HCT116 (cell line): ENCODE measurements around the gene TCF7L2. TPM values are rescaled to one million over a fixed set of nuclear protein-coding genes. Genes with fewer than 3 reads are reported as not detected.

Experiments
- ATAC-seq: fragments of 200-7000 bp; cut with Tn5 transposase; 2 replicates; pipeline ENCODE4 v1.9.1; 2020; ENCODE audit warnings: mild to moderate bottlenecking, moderate library complexity
- BruUV-seq: library from RNA; stranded (reverse); fragments of 400-500 nt; replicated peaks from 2 replicates; lab custom pipeline; 2021; lab: Mats Ljungman, UMichigan
- CTCF ChIA-PET: fragments of 300-600 bp; sonication (Branson Sonifier 250); formaldehyde crosslinking; loops from one replicate; lab custom pipeline; 2021; ENCODE audit warnings: antibody characterized with exemption; lab: Charles Lee
- POLR2A ChIA-PET: fragments of 300-600, 350-600 bp; sonication (Branson Sonifier 250); formaldehyde crosslinking; loops from one replicate; lab custom pipeline; 2021; ENCODE audit warnings: antibody characterized with exemption; lab: Charles Lee
- RAD21 ChIA-PET, 2 experiments: fragments of 300-600 bp; sonication (Branson Sonifier 250); formaldehyde crosslinking; loops; one replicate each; lab custom pipeline; 2023; ENCODE audit warnings: low total read pairs in 2 of 2; ENCODE audit not compliant: uncharacterized antibody in 2 of 2, unreplicated experiment in 2 of 2, low non-redundant PET in 1 of 2; lab: Charles Lee
- DNase-seq: peaks from one replicate; pipeline ENCODE4 v3.0.0-alpha.2; 2010; ENCODE audit warnings: low read depth, low spot score
- H2AFZ ChIP-seq: fragments of 200-600 bp; shearing (Covaris generic), sonication (generic); 2 replicates; pipeline ENCODE4 v1.6.1; 2017; ENCODE audit warnings: low read depth, mixed run types, mixed read lengths, antibody characterized with exemption, low read length; ENCODE audit not compliant: poor library complexity, severe bottlenecking
- H3K27ac ChIP-seq: 2 replicates; pipeline ENCODE4 v1.5.1; 2012; ENCODE audit warnings: low read depth, low read length
- H3K27me3 ChIP-seq: fragments of 200-600 bp; sonication (generic); 2 replicates; pipeline ENCODE4 v1.6.1; 2016; ENCODE audit warnings: mixed run types, low read length, mixed read lengths; ENCODE audit not compliant: insufficient read depth
- H3K36me3 ChIP-seq, 2 experiments: fragments of 200-500 bp in 1 of 2; fragments of 200-600 bp in 1 of 2; sonication (Bioruptor generic) in 1 of 2; sonication (generic) in 1 of 2; 2 replicates each; pipeline versions ENCODE4 v1.5.1 to v1.6.1; 2014 to 2016; ENCODE audit warnings: low read length in 2 of 2, inconsistent platforms in 1 of 2, mixed read lengths in 1 of 2, mixed run types in 1 of 2; ENCODE audit not compliant: insufficient read depth in 2 of 2, control insufficient read depth in 1 of 2
- H3K4me1 ChIP-seq, 2 experiments: fragments of 200-600 bp in 1 of 2; sonication (generic) in 1 of 2; 2 replicates each; pipeline versions ENCODE4 v1.5.1 to v1.6.1; 2012 to 2017; ENCODE audit warnings: low read length in 2 of 2, inconsistent platforms in 1 of 2, mild to moderate bottlenecking in 1 of 2, mixed read lengths in 1 of 2, mixed run types in 1 of 2, moderate library complexity in 1 of 2; ENCODE audit not compliant: insufficient read depth in 2 of 2, control insufficient read depth in 1 of 2
- H3K4me2 ChIP-seq: fragments of 200-600 bp; sonication (generic); 2 replicates; pipeline ENCODE4 v1.6.1; 2017; ENCODE audit warnings: mixed run types, low read length, mixed read lengths
- H3K4me3 ChIP-seq, 2 experiments: fragments of 200-600 bp in 1 of 2; sonication (generic) in 1 of 2; replicated peaks in 1 of 2; 2 replicates each; pipeline ENCODE4 v1.5.1; 2011 to 2016; ENCODE audit warnings: low read length in 2 of 2, control low read depth in 1 of 2, low read depth in 1 of 2, mild to moderate bottlenecking in 1 of 2, mixed read lengths in 1 of 2, mixed run types in 1 of 2
- H3K79me2 ChIP-seq: fragments of 200-600 bp; sonication (generic); 2 replicates; pipeline ENCODE4 v1.6.1; 2017; ENCODE audit warnings: mild to moderate bottlenecking, mixed run types, low read length, moderate library complexity, mixed read lengths; ENCODE audit not compliant: insufficient read depth
- H3K9ac ChIP-seq: fragments of 200-600 bp; sonication (generic); 2 replicates; pipeline ENCODE4 v1.6.1; 2016; ENCODE audit warnings: low read length, mixed read lengths
- H3K9me2 ChIP-seq: fragments of 200-600 bp; sonication (generic), shearing (Covaris generic); 2 replicates; pipeline ENCODE4 v1.6.1; 2017; ENCODE audit warnings: mixed run types, mild to moderate bottlenecking, moderate library complexity; ENCODE audit not compliant: insufficient read depth
- H3K9me3 ChIP-seq, 2 experiments: fragments of 200-500 bp in 1 of 2; fragments of 200-600 bp in 1 of 2; sonication (Bioruptor generic) in 1 of 2; sonication (generic) in 1 of 2; 2 replicates each; pipeline ENCODE4 v1.6.1; 2014 to 2017; ENCODE audit warnings: low read length in 2 of 2, mixed read lengths in 2 of 2, inconsistent platforms in 1 of 2, low read depth in 1 of 2, mild to moderate bottlenecking in 1 of 2, mixed run types in 1 of 2, moderate library complexity in 1 of 2; ENCODE audit not compliant: control insufficient read depth in 1 of 2, insufficient read depth in 1 of 2
- H4K20me1 ChIP-seq: fragments of 200-600 bp; sonication (generic), shearing (Covaris generic); 2 replicates; pipeline ENCODE4 v1.6.1; 2017; ENCODE audit warnings: mixed run types, mild to moderate bottlenecking, moderate library complexity; ENCODE audit not compliant: insufficient read depth
- CBX3 ChIP-seq: IDR thresholded peaks from 2 replicates; pipeline ENCODE4 v1.6.1; 2012; ENCODE audit warnings: low read depth
- EZH2 ChIP-seq: fragments of 200-600 bp; sonication (generic); IDR thresholded peaks from 2 replicates; pipeline ENCODE4 v1.6.1; 2017; ENCODE audit warnings: antibody characterized with exemption, mixed run types
- EZH2phosphoT487 ChIP-seq: fragments of 200-600 bp; IDR thresholded peaks from 2 replicates; pipeline ENCODE4 v1.6.1; 2018; ENCODE audit warnings: antibody characterized with exemption, borderline replicate concordance
- FOSL1 ChIP-seq: IDR thresholded peaks from 2 replicates; pipeline ENCODE4 v1.6.1; 2012; ENCODE audit warnings: low read depth
- RAD21 ChIP-seq: IDR thresholded peaks from 2 replicates; pipeline ENCODE4 v1.6.1; 2012; ENCODE audit warnings: low read depth, mild to moderate bottlenecking
- SIN3A ChIP-seq: IDR thresholded peaks from 2 replicates; pipeline ENCODE4 v1.6.1; 2012; ENCODE audit warnings: low read depth
- YY1 ChIP-seq: IDR thresholded peaks from 2 replicates; pipeline ENCODE4 v1.6.1; 2011; ENCODE audit warnings: low read length, low read depth, moderate library complexity, mild to moderate bottlenecking; ENCODE audit not compliant: insufficient replicate concordance; ENCODE audit errors: extremely low read depth
- ZFX ChIP-seq: fragments of 450-650 bp; IDR thresholded peaks from 2 replicates; pipeline ENCODE4 v1.6.1; 2017
- intact Hi-C: fragments of 100-400 bp; cut with micrococcal nuclease; formaldehyde crosslinking; loops from 2 replicates; pipeline ENCODE4 v1.10.0; 2022
- total RNA-seq: library from RNA; stranded (reverse); gene quantifications from one replicate; pipeline ENCODE4 v1.2.1, GENCODE V29; 2021; ENCODE audit not compliant: unreplicated experiment
- TF ChIP-seq, protein P1 (sequence below), 3 experiments: fragments of 200-600 bp in 1 of 3; sonication (generic) in 1 of 3; IDR thresholded peaks in 2 of 3; conservative IDR thresholded peaks in 1 of 3; 2 replicates each; pipeline ENCODE4 v1.5.1; 2012 to 2017; ENCODE audit warnings: low read depth in 2 of 3, low read length in 2 of 3, antibody characterized with exemption in 1 of 3, borderline replicate concordance in 1 of 3, control low read depth in 1 of 3, mild to moderate bottlenecking in 1 of 3, mixed read lengths in 1 of 3, mixed run types in 1 of 3, moderate library complexity in 1 of 3; ENCODE audit not compliant: insufficient read depth in 1 of 3
- TF ChIP-seq, protein P2 (sequence below): IDR thresholded peaks from 2 replicates; pipeline ENCODE4 v1.6.1; 2012

The TCF7L2 gene
- total RNA-seq, 1 experiment from 2014 or later = 164 TPM

DNA sequence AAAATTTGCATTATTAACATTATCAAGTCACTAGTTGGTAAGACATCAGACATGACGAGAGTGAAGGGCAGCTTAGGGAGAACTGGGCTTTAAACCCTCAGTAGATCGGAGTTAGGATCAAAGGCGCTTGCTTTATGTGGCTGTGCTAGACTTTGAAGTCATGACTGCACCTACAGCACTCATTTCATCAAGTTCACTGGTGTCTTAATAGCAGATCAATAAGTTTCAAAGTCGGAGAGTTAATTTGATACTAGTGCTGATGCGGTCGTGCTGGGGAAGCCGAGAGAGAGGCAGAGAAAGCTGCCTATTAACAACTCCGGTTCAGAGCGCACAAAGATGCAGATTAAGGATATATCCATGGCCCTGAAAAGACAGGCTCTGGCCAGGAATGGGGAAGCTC lies 172.9 kb downstream of the TCF7L2 start:
- Histone ChIP-seq H3K27ac (no peak overlapping the region), H3K27me3 (no peaks in the 10 kb centered on the region), H4K20me1 (peaks cover 44% of the 10 kb centered on the region), H3K9ac (no peak overlapping the region), H3K79me2 (peaks cover 97% of the 10 kb centered on the region), H3K4me1 (no peaks in the 10 kb centered on the region), H3K9me3 (no peaks in the 10 kb centered on the region), H3K4me3 (no peak overlapping the region), H2AFZ (no peak overlapping the region), H3K36me3 (peaks cover 0 to 6% of the 10 kb centered on the region in 2 experiments; a peak in 1 of 4 replicates), H3K4me2 (no peak overlapping the region), H3K9me2 (no peaks in the 10 kb centered on the region)
- TF ChIP-seq SIN3A (no peak), CBX3 (no peak), EZH2phosphoT487 (no peak), EZH2 (no peak), YY1 (no peak)
- TF ChIP-seq, protein P1, sequence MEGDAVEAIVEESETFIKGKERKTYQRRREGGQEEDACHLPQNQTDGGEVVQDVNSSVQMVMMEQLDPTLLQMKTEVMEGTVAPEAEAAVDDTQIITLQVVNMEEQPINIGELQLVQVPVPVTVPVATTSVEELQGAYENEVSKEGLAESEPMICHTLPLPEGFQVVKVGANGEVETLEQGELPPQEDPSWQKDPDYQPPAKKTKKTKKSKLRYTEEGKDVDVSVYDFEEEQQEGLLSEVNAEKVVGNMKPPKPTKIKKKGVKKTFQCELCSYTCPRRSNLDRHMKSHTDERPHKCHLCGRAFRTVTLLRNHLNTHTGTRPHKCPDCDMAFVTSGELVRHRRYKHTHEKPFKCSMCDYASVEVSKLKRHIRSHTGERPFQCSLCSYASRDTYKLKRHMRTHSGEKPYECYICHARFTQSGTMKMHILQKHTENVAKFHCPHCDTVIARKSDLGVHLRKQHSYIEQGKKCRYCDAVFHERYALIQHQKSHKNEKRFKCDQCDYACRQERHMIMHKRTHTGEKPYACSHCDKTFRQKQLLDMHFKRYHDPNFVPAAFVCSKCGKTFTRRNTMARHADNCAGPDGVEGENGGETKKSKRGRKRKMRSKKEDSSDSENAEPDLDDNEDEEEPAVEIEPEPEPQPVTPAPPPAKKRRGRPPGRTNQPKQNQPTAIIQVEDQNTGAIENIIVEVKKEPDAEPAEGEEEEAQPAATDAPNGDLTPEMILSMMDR (IDR thresholded peaks at IDR 0.05 in 2 of 3, conservative IDR thresholded peaks at IDR 0.05 in 1 of 3; ENCODE audit: borderline replicate concordance in 1 of 3, insufficient read depth in 1 of 3, low read depth in 2 of 3, low read length in 2 of 3) = no peak
- TF ChIP-seq, protein P2, sequence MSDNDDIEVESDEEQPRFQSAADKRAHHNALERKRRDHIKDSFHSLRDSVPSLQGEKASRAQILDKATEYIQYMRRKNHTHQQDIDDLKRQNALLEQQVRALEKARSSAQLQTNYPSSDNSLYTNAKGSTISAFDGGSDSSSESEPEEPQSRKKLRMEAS = no peak
- intact Hi-C loops = no loop called here
- RAD21 ChIA-PET = no interaction called here
- CTCF ChIA-PET = no interaction called here
- ATAC-seq = no peak
- no TSS peak for BruUV-seq
- POLR2A ChIA-PET = no interaction called here
- DNase-seq = no peak

- no peaks in the 10 kb centered on the region for H3K9me2 ChIP-seq
- no peak overlapping the region for H2AFZ ChIP-seq
- H3K4me2 ChIP-seq = no peak overlapping the region
- ChIA-PET POLR2A (no interaction called here), RAD21 (no interaction called here), CTCF (no interaction called here)
- no peak overlapping the region for H3K9ac ChIP-seq
- ATAC-seq = no peak
- H3K4me3 ChIP-seq = no peak overlapping the region
- H3K27ac ChIP-seq = no peak overlapping the region
- H3K36me3 ChIP-seq = peaks cover 0 to 7% of the 10 kb centered on the region in 2 experiments; a peak in 1 of 4 replicates
- BruUV-seq = no TSS peak
- H3K27me3 ChIP-seq = no peaks in the 10 kb centered on the region
- H3K9me3 ChIP-seq = no peaks in the 10 kb centered on the region
- TF ChIP-seq RAD21 = no peak
- TF ChIP-seq YY1 = no peak
- no peak for TF ChIP-seq ZFX
- no peak for TF ChIP-seq FOSL1
- TF ChIP-seq SIN3A = no peak
- TF ChIP-seq, all 23 proteins: peak for 0
- peaks cover 98% of the 10 kb centered on the region for H3K79me2 ChIP-seq
- intact Hi-C loops = no loop called here
- no peaks in the 10 kb centered on the region for H3K4me1 ChIP-seq
- DNase-seq = no peak
- H4K20me1 ChIP-seq = peaks cover 47% of the 10 kb centered on the region
Measured at GRCh38 chr10:113124724-113125123, 174.7 kb downstream of the TCF7L2 start.
